Activated CD8-positive, alpha-beta memory T cell treated with anti-CD3 and anti-CD28 coated beads, Interleukin-2, amount 10 ng/mL, durations not matched to agents 7 days and 5 days (primary cell): ENCODE data around the gene NTF4. TPM values are rescaled to one million over a fixed set of nuclear protein-coding genes. Genes with fewer than 3 reads are reported as not detected.
"Not testable (repeated sequence)": the region's sequence is repeated elsewhere in the genome, so short reads cannot be mapped to it uniquely, and the experiment has no call there.

Experiments used
- ATAC-seq: fragments of 150-1000 bp; cut with Tn5 transposase; one replicate; pipeline ENCODE4 v1.10.0; 2021; ENCODE audit warnings: moderate library complexity
- CTCF ChIA-PET: fragments of 350-600 bp; sonication (Branson Sonifier 250); formaldehyde crosslinking; loops from one replicate; lab custom pipeline; 2021; ENCODE audit warnings: antibody characterized with exemption; lab: Charles Lee
- DNase-seq: peaks from one replicate; pipeline ENCODE4 v3.0.0-alpha.2; 2020
- H3K27ac Mint-ChIP-seq: one replicate; pipeline ENCODE4 v1.8.0; 2021; ENCODE audit warnings: mild to moderate bottlenecking, mixed read lengths
- H3K27me3 Mint-ChIP-seq: one replicate; pipeline ENCODE4 v1.8.0; 2021; ENCODE audit warnings: mixed read lengths
- H3K36me3 Mint-ChIP-seq: one replicate; pipeline ENCODE4 v1.8.0; 2021; ENCODE audit warnings: mild to moderate bottlenecking, mixed read lengths
- H3K4me1 Mint-ChIP-seq: one replicate; pipeline ENCODE4 v1.8.0; 2021; ENCODE audit warnings: mixed read lengths
- H3K4me3 Mint-ChIP-seq: one replicate; pipeline ENCODE4 v1.8.0; 2021; ENCODE audit warnings: mild to moderate bottlenecking, moderate library complexity, mixed read lengths
- H3K9me3 Mint-ChIP-seq: one replicate; pipeline ENCODE4 v1.8.0; 2022; ENCODE audit warnings: low read depth, mixed read lengths
- total RNA-seq, 2 experiments: library from RNA; stranded (reverse); gene quantifications; one replicate each; pipeline ENCODE4 v1.2.3, GENCODE V29; 2021

NTF4 gene
- total RNA-seq, 2 experiments from 2014 or later, result not detected

- Mint-ChIP-seq H3K27ac (no peak overlapping the region), H3K9me3 (no peaks in the 10 kb centered on the region), H3K36me3 (peaks cover 5% of the 10 kb centered on the region), H3K27me3 (no peaks in the 10 kb centered on the region), H3K4me3 (no peak overlapping the region), H3K4me1 (peaks cover 7% of the 10 kb centered on the region)
- ATAC-seq (no peak), DNase-seq (no peak)
- CTCF ChIA-PET, result interaction anchor here (1.0 to 2.0 kb wide), 2 partner anchors 17 to 24 kb away, joined by 4 to 7 read pairs; partner anchors contain the start of gene CGB7
Observed at GRCh38 chr19:49081273-49081672, 16.7 kb upstream of the NTF4 start.

- ATAC-seq (no peak), DNase-seq (no peak)
- Mint-ChIP-seq H3K27me3 (no peaks in the 10 kb centered on the region), H3K9me3 (no peaks in the 10 kb centered on the region), H3K4me3 (no peak overlapping the region), H3K36me3 (no peaks in the 10 kb centered on the region), H3K4me1 (peaks cover 6% of the 10 kb centered on the region), H3K27ac (no peak overlapping the region)
- CTCF ChIA-PET, result interaction anchor here (1.7 kb wide), 1 partner anchor 18 kb away, joined by 6 read pairs; no protein-coding TSS in a partner anchor
Observed at GRCh38 chr19:49080392-49080791, 15.8 kb upstream of the NTF4 start.

- ATAC-seq, H3K9me3 Mint-ChIP-seq, H3K4me1 Mint-ChIP-seq, H3K4me3 Mint-ChIP-seq, H3K27ac Mint-ChIP-seq, H3K36me3 Mint-ChIP-seq: not testable (repeated sequence)
- H3K27me3 Mint-ChIP-seq, result peaks cover 36% of the 10 kb centered on the region
- CTCF ChIA-PET, result interaction anchor here (1.2 to 2.2 kb wide), 8 partner anchors 15 to 124 kb away, joined by 3 to 10 read pairs (median 4); a partner anchor contains a TSS
- DNase-seq, result peak; percentile 56
Observed at GRCh38 chr19:49074869-49075268, 10.3 kb upstream of the NTF4 start.

DNA sequence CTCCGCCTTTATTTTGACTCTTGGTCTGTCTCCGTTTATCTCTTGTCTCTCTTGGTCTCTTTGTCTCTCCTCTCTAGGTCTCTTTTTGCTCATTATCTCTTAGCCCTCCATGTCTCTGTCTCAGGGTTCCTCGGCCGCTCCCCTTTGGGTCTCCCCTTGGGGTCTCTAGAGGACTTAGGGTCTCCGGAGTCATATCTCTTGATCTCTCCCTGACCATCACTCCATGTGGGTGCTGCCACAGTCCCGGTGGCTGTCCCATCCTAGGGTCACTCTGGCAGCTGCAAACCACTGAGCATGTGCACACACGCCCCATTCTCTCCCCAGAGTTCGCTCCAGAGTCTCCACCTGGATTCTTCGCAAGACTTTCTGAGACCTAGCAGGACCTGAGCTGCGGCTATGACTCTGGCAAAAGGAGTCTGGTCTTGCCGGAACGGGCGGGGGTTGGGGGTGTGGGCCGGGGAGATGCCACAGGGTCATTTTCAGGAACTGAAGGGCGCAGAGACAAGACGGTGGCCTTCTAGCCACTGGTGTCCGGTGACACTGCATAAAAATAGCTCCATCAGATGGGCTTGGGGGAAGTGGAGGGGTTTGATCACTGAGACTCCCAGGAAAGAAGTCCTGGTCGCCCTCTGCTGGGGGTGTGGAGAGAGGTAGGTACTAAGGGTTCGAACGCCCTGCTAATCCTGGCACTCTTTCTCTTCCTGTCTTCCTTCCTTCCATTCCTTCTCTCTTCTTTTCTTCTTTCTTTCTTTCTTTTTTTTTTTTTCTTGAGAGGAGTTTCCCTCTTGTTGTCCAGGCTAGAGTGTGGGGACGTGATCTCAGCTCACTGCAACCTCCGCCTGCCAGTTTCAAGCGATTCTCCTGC, 9.1 kb upstream of the NTF4 start:
- Mint-ChIP-seq H3K4me1 (peaks cover 10% of the 10 kb centered on the region), H3K27me3 (peaks cover 46% of the 10 kb centered on the region), H3K27ac (no peak overlapping the region), H3K9me3 (peaks cover 3% of the 10 kb centered on the region), H3K36me3 (peaks cover 5% of the 10 kb centered on the region), H3K4me3 (no peak overlapping the region)
- DNase-seq (no peak), ATAC-seq (no peak)
- CTCF ChIA-PET, result interaction anchor here (0.6 to 2.2 kb wide), 7 partner anchors 9 to 80 kb away, joined by 3 to 10 read pairs (median 4); partner anchors contain the start of genes GYS1, NTF4 and RUVBL2

GRCh38 chr19:49071860-49072547, 7.4 kb upstream of the NTF4 start:
- Mint-ChIP-seq H3K27ac (no peak overlapping the region), H3K9me3 (peaks cover 3% of the 10 kb centered on the region), H3K27me3 (peaks cover 61% of the 10 kb centered on the region), H3K36me3 (peaks cover 5% of the 10 kb centered on the region), H3K4me1 (peaks cover 10% of the 10 kb centered on the region), H3K4me3 (no peak overlapping the region)
- DNase-seq (no peak), ATAC-seq (no peak)
- CTCF ChIA-PET, result no interaction called here

DNA sequence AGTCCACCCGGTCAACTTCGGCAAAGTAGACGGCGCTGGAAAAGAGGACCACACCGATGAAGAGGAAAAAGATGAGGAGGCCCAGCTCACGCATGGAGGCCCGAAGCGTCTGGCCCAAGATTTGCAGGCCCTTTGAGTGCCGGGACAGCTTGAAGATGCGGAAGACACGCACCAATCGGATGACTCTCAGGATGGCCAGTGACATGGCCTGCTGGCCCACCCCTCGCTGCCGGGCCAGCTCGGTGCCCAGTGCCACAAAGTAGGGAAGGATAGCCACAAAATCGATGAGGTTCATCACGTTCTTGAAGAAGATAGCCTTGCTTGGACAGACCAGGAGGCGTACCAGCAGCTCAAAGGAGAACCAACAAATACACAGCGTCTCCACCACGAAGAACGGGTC, 5.8 kb upstream of the NTF4 start:
- Mint-ChIP-seq H3K4me1 (peaks cover 10% of the 10 kb centered on the region), H3K27me3 (peaks cover 77% of the 10 kb centered on the region), H3K4me3 (no peak overlapping the region), H3K36me3 (peaks cover 5% of the 10 kb centered on the region), H3K27ac (no peak overlapping the region), H3K9me3 (peaks cover 3% of the 10 kb centered on the region)
- CTCF ChIA-PET, result interaction anchor here (0.7 to 1.3 kb wide), 4 partner anchors 10 to 39 kb away, joined by 3 to 4 read pairs (median 3); partner anchors contain the start of gene CGB2
- ATAC-seq (no peak), DNase-seq (no peak)

DNA sequence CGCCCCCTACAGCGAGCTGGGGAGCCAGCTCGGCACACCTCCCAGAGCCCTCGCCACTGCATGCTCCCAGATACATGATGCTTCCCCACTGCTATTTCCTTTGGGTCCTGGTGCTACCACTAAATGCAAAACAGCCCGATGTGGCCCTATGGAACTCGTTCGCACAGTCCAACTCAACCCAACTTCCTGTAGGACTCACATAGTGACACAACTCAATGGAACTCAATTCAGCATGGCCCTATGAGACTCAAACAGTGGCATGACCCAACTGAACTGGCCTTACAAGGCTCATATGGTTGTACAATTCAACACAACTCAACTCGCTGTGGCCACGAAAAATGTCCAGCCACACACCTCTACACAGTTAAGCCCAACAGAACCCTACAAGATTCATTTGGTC, 4.4 kb upstream of the NTF4 start:
- Mint-ChIP-seq H3K4me3 (no peak overlapping the region), H3K9me3 (peaks cover 3% of the 10 kb centered on the region), H3K36me3 (peaks cover 5% of the 10 kb centered on the region), H3K27me3 (peaks cover 80% of the 10 kb centered on the region), H3K27ac (no peak overlapping the region), H3K4me1 (peaks cover 10% of the 10 kb centered on the region)
- no peak for DNase-seq
- no peak for ATAC-seq
- CTCF ChIA-PET, result interaction anchor here (0.9 to 1.3 kb wide), 3 partner anchors 29 to 45 kb away, joined by 3 to 4 read pairs (median 4); partner anchors contain the start of gene LIN7B

DNA sequence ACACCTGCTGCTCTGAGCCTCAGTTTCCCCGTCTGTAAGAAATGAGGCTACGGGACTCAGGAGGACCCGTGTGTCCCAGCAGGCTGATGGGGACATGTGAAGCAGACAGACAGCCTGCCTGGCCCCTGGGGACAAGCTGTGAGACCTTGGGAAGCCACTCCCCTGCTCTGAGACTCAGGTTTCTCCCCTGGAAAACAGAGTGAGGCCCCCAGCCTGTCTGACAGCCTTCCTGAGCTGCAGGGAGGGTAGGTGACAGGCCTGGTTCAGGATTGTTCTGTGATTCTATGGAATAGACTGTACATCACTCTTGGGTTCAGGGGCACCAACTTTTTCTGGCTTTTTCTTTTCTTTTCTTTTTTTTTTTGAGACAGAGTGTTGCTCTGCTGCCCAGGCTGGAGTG, 2.9 kb upstream of the NTF4 start:
- H3K27me3 Mint-ChIP-seq, result peaks cover 76% of the 10 kb centered on the region

GRCh38 chr19:49065905-49066512, 1.4 kb upstream of the NTF4 start:
- Mint-ChIP-seq H3K27me3 (peaks cover 72% of the 10 kb centered on the region), H3K4me1 (peaks cover 2% of the 10 kb centered on the region), H3K27ac (no peak overlapping the region), H3K36me3 (no peaks in the 10 kb centered on the region), H3K9me3 (peaks cover 3% of the 10 kb centered on the region), H3K4me3 (no peak overlapping the region)
- CTCF ChIA-PET, result no interaction called here
- DNase-seq (no peak), ATAC-seq (no peak)

More for the DNA sequence above, 2.9 kb upstream of the NTF4 start:
- CTCF ChIA-PET, result no interaction called here
- Mint-ChIP-seq H3K4me1 (peaks cover 2% of the 10 kb centered on the region), H3K36me3 (no peaks in the 10 kb centered on the region), H3K9me3 (peaks cover 3% of the 10 kb centered on the region), H3K4me3 (no peak overlapping the region), H3K27ac (no peak overlapping the region)
- ATAC-seq, result no peak
- no peak for DNase-seq

DNA sequence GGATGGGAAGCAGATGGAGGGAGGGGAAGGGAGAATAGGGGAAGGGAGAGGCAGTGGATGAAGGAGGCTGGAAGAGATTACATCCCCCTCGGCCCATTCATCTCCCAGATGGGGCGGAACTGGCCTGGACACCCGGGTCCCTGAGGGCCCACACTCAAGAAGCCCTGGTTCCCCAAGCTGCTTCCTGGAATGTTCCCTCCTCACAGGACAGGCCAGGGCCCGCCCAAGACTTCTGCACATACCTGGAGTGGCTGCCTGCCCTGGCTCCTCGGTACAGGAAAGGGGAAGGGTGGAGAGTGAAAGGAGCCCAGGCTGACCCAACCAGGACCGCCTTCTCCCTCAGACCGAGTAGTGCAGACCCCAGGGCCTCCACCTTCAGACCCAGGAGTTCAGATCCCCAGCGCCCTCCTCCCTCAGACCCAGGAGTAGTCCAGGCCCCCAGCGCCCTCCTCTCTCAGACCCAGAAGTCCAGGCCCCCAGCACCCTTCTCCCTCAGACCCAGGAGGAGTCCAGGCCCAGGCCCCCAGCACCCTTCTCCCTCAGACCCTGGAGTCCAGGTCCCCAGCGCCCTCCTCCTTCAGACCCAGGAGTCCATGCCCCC, 489 bp downstream of the NTF4 start:
- no peak overlapping the region for H3K4me3 Mint-ChIP-seq
- no peaks in the 10 kb centered on the region for H3K9me3 Mint-ChIP-seq
- H3K27ac Mint-ChIP-seq, result no peak overlapping the region
- H3K4me1 Mint-ChIP-seq, result peaks cover 2% of the 10 kb centered on the region
- CTCF ChIA-PET, result interaction anchor here (0.8 kb wide), 1 partner anchor 9 kb away, joined by 4 read pairs; no protein-coding TSS in a partner anchor
- no peaks in the 10 kb centered on the region for H3K36me3 Mint-ChIP-seq
- H3K27me3 Mint-ChIP-seq, result peaks cover 72% of the 10 kb centered on the region
- DNase-seq, result no peak
- no peak for ATAC-seq

- H3K4me1 Mint-ChIP-seq, result peaks cover 18% of the 10 kb centered on the region
- no peaks in the 10 kb centered on the region for H3K9me3 Mint-ChIP-seq
- no peak overlapping the region for H3K4me3 Mint-ChIP-seq
- DNase-seq (no peak), ATAC-seq (no peak)
- no peaks in the 10 kb centered on the region for H3K36me3 Mint-ChIP-seq
- H3K27me3 Mint-ChIP-seq, result peaks cover 75% of the 10 kb centered on the region
- CTCF ChIA-PET, result interaction anchor here (1.4 kb wide), 2 partner anchors 9 to 68 kb away, joined by 3 read pairs; partner anchors contain the start of gene RUVBL2
- H3K27ac Mint-ChIP-seq, result no peak overlapping the region
Observed at GRCh38 chr19:49061445-49061844, 3.2 kb downstream of the NTF4 start.

DNA sequence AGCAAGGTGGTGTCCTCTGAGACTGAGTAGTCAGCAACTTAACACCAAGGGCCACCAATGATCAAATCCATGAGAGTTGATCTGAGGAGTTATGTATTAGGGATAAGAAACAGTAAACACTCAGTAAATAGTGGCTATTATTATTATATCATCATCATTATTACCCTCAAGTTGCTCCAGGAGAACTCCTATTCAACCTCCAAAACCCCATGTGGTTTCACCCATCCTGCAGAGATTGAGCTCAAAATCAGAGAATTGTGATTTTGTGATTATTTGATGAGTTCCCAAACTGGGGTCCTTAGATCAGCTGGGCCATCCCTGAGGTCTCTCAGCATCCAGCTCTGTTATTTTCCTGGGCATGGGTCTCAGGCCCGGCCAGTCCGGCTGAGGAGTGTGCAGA, 3.6 kb downstream of the NTF4 start:
- H3K27ac Mint-ChIP-seq, result no peak overlapping the region
- no peaks in the 10 kb centered on the region for H3K36me3 Mint-ChIP-seq
- peaks cover 75% of the 10 kb centered on the region for H3K27me3 Mint-ChIP-seq
- CTCF ChIA-PET, result interaction anchor here (1.4 kb wide), 2 partner anchors 9 to 67 kb away, joined by 3 read pairs; partner anchors contain the start of gene RUVBL2
- H3K4me1 Mint-ChIP-seq, result peaks cover 23% of the 10 kb centered on the region
- ATAC-seq (no peak), DNase-seq (no peak)
- H3K4me3 Mint-ChIP-seq, result no peak overlapping the region
- H3K9me3 Mint-ChIP-seq, result no peaks in the 10 kb centered on the region
